Ovary (tissue), 9 donors: Measurements from ENCODE around the gene PRODH2. TPM values are rescaled to one million over a fixed set of nuclear protein-coding genes. Genes with fewer than 3 reads are reported as not detected.
A peak's percentile ranks its signal among the peaks of the same experiment; 100 is the strongest.

Experiments
- DNase-seq, 5 donors: peaks; one replicate each; pipeline ENCODE4 v3.0.0-alpha.2; 2019 to 2020
- H3K27ac ChIP-seq, 2 donors: fragments of 200-600 bp; one replicate each; pipeline versions ENCODE4 v1.5.1 to v1.8.0; 2019 to 2022
- H3K27me3 ChIP-seq: fragments of 200-600 bp; one replicate; pipeline ENCODE4 v1.8.0; 2022
- H3K36me3 ChIP-seq: fragments of 200-600 bp; sonication (generic); one replicate; pipeline ENCODE4 v1.5.1; 2019
- H3K4me1 ChIP-seq: one replicate; pipeline ENCODE4 v1.8.1; 2013; ENCODE audit warnings: mild to moderate bottlenecking, moderate library complexity; ENCODE audit not compliant: insufficient read depth
- H3K4me3 ChIP-seq: fragments of 200-600 bp; sonication (generic); one replicate; pipeline ENCODE4 v1.5.1; 2017
- H3K9me3 ChIP-seq, 2 donors: fragments of 200-600 bp in 1 of 2; sonication (generic) in 1 of 2; one replicate each; pipeline versions ENCODE4 v1.5.1 to v1.8.1; 2013 to 2019; ENCODE audit warnings: mild to moderate bottlenecking in 1 of 2, moderate library complexity in 1 of 2
- EP300 ChIP-seq: sonication (generic); formaldehyde crosslinking; IDR thresholded peaks from one replicate; pipeline ENCODE4 v1.6.1; 2017; ENCODE audit warnings: antibody characterized with exemption
- POLR2A ChIP-seq: fragments of 450-650 bp; IDR thresholded peaks from one replicate; pipeline ENCODE4 v1.6.1; 2017; ENCODE audit warnings: antibody characterized with exemption, mild to moderate bottlenecking, moderate library complexity
- whole genome bisulfite sequencing, 3 donors: extraction: QIAGEN DNeasy Blood & Tissue Kit in 1 of 3; methylation state at CpG; one replicate each; pipeline versions ENCODE4 v1.1.5 to v1.1.7; 2013 to 2017; 5-methylcytosine and 5-hydroxymethylcytosine counted together
- intact Hi-C, 4 donors: fragments of 100-400 bp; cut with DNase I; formaldehyde crosslinking; loops; one replicate each; pipeline versions ENCODE4 v1.11.0 to v1.15.1; 2022 to 2023
- polyA plus RNA-seq, 2 donors: library from polyadenylated mRNA; stranded (reverse); fragments of 200-250 nt in 1 of 2; fragments of 350-450 nt in 1 of 2; fragmentation: Illumina TruSeq in 1 of 2; extraction: RNeasy Lipid Tissue Mini Kit (QIAGEN cat#74804) in 1 of 2; gene quantifications; one replicate each; pipeline ENCODE4 v1.2.3, GENCODE V29; 2013 to 2014
- total RNA-seq, 7 donors: library from RNA; depleted of rRNA in 2 of 7; stranded (reverse); fragments of >200 nt in 2 of 7; fragmentation: NEBNext Ultra II Directional in 3 of 7; extraction: Animal tissue kit (Norgen Biotek cat#: 25700) in 3 of 7; gene quantifications; one replicate each; pipeline versions ENCODE4 v1.1.0 to v1.2.4, GENCODE V29; 2016 to 2023
- TF ChIP-seq, protein P1 (sequence below), 3 donors: fragments of 450-650 bp in 2 of 3; fragments of 200-600 bp in 1 of 3; IDR thresholded peaks; one replicate each; pipeline versions ENCODE4 v1.5.1 to v1.8.0; 2016 to 2022; ENCODE audit warnings: antibody characterized with exemption in 3 of 3, mild to moderate bottlenecking in 1 of 3
- donor health status: DM: no; HTN: no; CAD: no; lungs with moderate emphysema.
- donor health status: DM: no; HTN: no; CAD: no.
- donor health status: Bipolar disorder and iron deficiency.
- donor health status: DM: yes; HTN: yes; CAD: no.
- donor health status: DM: no; HTN: no; CAD: no.
- donor health status: DM: yes; HTN: yes; CAD: no.

PRODH2 gene
- total and polyA plus RNA-seq, 9 donors = 0.41 TPM; not detected in 8

DNA sequence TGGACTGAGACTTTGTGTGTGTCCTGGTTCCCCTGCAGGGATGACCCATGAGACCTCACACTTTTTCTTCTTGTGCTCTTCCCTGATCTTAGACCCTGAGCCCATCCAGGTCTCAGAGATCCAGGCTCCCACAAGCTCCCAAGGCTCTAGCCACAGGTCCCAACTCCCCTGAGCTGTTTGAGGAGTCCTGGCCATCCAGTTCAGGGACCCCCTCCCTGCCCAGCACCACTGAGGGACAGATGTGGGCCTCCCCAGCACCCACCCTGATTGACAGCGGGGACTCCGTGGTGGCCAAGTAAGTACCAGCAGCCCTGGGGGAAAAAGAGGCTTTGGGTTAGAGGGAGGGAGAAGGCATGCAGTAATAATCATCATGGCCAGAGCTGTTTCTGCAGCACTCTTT lies 52.9 kb downstream of the PRODH2 start:
- Histone ChIP-seq H3K27ac (no peak overlapping the region), H3K36me3 (no peaks in the 10 kb centered on the region), H3K27me3 (no peaks in the 10 kb centered on the region), H3K9me3 (no peaks in the 10 kb centered on the region), H3K4me1 (peaks cover 12% of the 10 kb centered on the region), H3K4me3 (no peak overlapping the region)
- intact Hi-C loops = no loop called here
- TF ChIP-seq POLR2A = no peak
- TF ChIP-seq, protein P1, sequence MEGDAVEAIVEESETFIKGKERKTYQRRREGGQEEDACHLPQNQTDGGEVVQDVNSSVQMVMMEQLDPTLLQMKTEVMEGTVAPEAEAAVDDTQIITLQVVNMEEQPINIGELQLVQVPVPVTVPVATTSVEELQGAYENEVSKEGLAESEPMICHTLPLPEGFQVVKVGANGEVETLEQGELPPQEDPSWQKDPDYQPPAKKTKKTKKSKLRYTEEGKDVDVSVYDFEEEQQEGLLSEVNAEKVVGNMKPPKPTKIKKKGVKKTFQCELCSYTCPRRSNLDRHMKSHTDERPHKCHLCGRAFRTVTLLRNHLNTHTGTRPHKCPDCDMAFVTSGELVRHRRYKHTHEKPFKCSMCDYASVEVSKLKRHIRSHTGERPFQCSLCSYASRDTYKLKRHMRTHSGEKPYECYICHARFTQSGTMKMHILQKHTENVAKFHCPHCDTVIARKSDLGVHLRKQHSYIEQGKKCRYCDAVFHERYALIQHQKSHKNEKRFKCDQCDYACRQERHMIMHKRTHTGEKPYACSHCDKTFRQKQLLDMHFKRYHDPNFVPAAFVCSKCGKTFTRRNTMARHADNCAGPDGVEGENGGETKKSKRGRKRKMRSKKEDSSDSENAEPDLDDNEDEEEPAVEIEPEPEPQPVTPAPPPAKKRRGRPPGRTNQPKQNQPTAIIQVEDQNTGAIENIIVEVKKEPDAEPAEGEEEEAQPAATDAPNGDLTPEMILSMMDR (IDR thresholded peaks at IDR 0.05) = no peak
- DNase-seq = peak in 1 of 5 donors; percentile 36
- WGBS, 3 donors = 91 to 100% (median 94%) methylated on average over 2 of the region's 2 CpGs

DNA sequence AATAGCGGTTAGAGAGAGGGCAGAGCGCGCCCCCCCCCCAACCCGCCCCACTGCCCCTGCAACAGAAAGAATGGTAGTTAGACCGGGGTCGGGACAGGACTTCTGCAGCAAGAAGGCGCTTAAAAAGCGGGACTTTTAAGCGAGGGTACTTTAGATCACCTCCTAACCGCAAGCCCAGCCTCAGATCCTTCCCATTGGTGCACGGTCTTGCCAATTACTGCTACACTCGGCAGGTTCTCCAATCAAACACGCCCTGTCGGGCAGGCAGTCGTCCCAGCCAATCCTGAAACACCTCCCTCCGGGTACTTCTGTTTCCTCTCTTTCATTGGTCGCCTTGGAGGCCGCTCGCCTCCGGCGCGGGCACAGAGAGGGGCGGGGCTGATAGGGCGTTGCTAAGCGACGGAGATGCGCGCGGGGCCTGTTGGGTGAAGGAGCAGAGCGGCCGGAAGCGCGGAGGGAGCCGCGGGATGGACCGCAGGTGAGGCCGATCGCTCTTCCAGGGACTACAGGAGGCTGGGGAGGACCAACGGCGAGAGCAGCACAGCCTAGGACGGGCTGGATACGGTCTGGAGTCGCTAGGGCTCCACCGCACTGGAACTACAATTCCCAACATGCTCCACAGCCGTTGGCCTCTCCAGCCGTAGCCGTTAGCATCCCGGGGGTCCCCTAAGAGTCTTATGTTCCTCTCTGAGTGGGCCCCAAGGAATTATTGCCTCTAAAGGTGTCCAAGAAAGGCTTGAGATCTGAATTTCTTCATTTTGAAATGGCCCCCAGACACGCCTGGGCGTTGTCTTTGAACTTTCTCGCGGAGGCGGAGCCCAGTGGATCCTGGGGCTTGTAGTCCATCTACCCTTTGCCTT lies 54.7 kb downstream of the PRODH2 start, which contains the start of gene PROSER3:
Gene PROSER3, plus strand, starts transcription at position 428 of the 860 bp plus-strand sequence. Its CDS starts 40 bp downstream, at position 468.
- no peaks in the 10 kb centered on the region for H3K27me3 ChIP-seq
- intact Hi-C loops = loop anchor here in 1 of 4 donors (2.0 kb wide), 1 partner anchor 41 kb away; no protein-coding TSS in a partner anchor
- no peaks in the 10 kb centered on the region for H3K36me3 ChIP-seq
- H3K4me1 ChIP-seq = peaks cover 12% of the 10 kb centered on the region
- no peak for TF ChIP-seq EP300
- TF ChIP-seq, protein P1 (IDR thresholded peaks at IDR 0.05) = no peak
- peak; percentile 89 for TF ChIP-seq POLR2A
- peak within 1 kb of the TSS; percentile 93 to 97 for H3K27ac ChIP-seq
- H3K9me3 ChIP-seq = no peaks in the 10 kb centered on the region
- H3K4me3 ChIP-seq = peak within 1 kb of the TSS; percentile 91
- 0 to 1% (median 0%) methylated on average over 40 to 53 of the region's 53 CpGs for WGBS, 3 donors
- DNase-seq = peak; percentile 97 to 99 (median 98)

DNA sequence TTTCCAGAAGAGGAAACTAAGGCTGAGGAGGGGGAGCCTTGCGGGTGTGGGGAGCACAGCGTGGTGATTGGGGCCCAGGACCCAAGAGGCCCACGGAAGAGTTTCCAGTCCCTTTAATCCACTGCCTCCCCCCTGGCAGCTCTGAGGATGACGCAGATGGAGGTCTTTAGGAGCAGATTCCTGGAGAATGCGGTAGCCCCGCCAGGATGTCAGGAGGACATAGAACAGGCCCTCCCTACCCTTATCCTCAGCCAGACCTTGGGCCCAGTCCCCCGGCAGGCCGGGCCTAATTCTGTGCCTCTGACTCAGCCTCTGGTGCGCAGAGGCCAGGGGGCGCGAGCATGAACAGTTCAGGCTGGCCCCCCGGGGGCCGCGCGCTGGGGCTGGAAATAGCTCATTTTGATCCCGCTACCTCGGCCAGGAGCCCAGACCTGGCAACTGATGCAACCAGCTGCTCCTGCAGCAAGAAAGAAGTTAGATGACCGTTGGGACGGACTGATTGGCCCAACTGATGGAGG lies 55.4 kb downstream of the PRODH2 start:
- Histone ChIP-seq H3K9me3 (no peaks in the 10 kb centered on the region), H3K36me3 (no peaks in the 10 kb centered on the region), H3K27ac (peak overlapping the region; percentile 93 to 97), H3K4me3 (peak overlapping the region; percentile 37), H3K4me1 (peaks cover 12% of the 10 kb centered on the region), H3K27me3 (no peaks in the 10 kb centered on the region)
- peak; percentile 94 to 99 (median 98) for DNase-seq
- peak; percentile 92 for TF ChIP-seq EP300
- no peak for TF ChIP-seq POLR2A
- TF ChIP-seq, protein P1 (IDR thresholded peaks at IDR 0.05) = no peak
- intact Hi-C loops = loop anchor here in 1 of 4 donors (2.0 kb wide), 1 partner anchor 40 kb away; no protein-coding TSS in a partner anchor
- WGBS, 3 donors = 2% methylated on average over 13 to 19 of the region's 19 CpGs

DNA sequence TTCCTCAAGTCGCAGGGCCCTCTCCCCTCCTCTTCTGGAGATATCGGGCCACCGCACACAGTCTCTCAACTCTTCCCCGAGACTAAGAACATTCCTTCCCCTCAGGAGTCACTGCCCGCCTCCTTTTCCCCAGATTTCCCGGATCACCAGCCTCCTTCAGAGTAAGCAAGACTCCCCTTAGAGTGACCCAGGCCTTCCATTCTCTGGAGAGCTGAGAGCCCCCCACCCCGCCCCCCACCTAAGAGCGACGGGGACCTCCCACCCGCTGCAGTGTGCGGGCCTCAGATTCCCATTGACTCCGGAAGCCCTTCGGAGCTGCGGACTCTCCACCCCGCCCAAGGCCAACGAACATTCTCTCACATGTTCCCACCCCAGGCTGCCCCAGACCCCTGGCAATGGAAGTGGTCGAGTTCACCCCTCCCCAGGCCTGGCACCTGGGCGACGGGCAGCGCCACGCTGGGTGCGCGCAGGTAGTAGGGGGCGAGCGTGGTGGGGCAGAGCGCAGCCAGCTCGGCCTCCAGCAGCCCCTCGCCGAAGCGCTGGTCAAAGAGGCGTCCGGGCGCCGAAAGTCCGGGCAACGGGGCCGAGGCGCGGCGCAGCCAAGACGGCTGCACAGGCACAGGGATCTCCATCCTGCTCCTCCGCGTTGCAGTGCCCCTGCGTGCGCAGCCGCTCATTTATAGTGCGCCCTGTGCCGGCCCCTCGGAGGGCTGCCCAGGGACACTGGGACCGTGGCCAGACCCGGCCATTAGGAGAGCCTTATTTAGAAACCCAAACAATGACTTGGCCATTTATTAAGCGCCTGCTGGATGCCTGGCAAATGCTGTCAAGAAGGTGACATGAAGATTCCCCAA lies 56.0 kb downstream of the PRODH2 start, which contains the start of gene HSPB6:
Gene HSPB6, minus strand, starts transcription at position 653 of the 854 bp plus-strand sequence. Its CDS starts 21 bp downstream, at position 632.
- H3K4me1 ChIP-seq = peaks cover 12% of the 10 kb centered on the region
- no peaks in the 10 kb centered on the region for H3K9me3 ChIP-seq

More for the DNA sequence above, 56.0 kb downstream of the PRODH2 start, which contains the start of gene HSPB6:
- no peaks in the 10 kb centered on the region for H3K36me3 ChIP-seq
- H3K27ac ChIP-seq = peak within 1 kb of the TSS; percentile 93 to 97
- H3K4me3 ChIP-seq = peak within 1 kb of the TSS; percentile 37
- TF ChIP-seq EP300 (no peak), POLR2A (peak; percentile 89)
- TF ChIP-seq, protein P1 (IDR thresholded peaks at IDR 0.05) = peak in 1 of 3 donors; percentile 5
- DNase-seq = peak; percentile 88 to 92 (median 89)
- intact Hi-C loops = loop anchor here in 1 of 4 donors (2.0 kb wide), 1 partner anchor 40 kb away; no protein-coding TSS in a partner anchor
- 1 to 3% (median 2%) methylated on average over 37 to 52 of the region's 52 CpGs for WGBS, 3 donors
- no peaks in the 10 kb centered on the region for H3K27me3 ChIP-seq
